Measurements from ENCODE around the gene GABBR2.

DNA sequence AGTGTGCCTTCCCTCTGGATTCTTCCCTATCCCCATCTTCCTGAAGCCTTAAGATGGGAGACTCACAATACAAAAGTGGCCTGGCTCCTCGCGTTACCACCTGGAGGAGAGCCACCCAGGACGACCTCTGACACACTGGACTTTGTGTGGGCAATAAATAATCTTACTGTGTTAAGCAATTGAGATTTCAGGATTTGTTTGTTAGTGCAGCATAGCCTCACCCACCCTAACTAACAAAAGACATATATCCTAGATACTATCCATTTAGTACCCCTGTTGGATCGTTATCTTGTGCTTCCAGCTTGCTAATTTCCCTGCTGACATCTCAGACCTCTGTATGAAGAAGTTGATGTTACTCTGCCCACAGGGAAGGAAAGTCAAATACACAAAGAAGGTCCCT lies 7.9 kb downstream of the GABBR2 start:
- TF ChIP-seq POLR2A (IDR thresholded peaks at IDR 0.05) (no peak), POLR2AphosphoS5 (IDR thresholded peaks at IDR 0.05) (no peak)
- TF ChIP-seq, protein P1, sequence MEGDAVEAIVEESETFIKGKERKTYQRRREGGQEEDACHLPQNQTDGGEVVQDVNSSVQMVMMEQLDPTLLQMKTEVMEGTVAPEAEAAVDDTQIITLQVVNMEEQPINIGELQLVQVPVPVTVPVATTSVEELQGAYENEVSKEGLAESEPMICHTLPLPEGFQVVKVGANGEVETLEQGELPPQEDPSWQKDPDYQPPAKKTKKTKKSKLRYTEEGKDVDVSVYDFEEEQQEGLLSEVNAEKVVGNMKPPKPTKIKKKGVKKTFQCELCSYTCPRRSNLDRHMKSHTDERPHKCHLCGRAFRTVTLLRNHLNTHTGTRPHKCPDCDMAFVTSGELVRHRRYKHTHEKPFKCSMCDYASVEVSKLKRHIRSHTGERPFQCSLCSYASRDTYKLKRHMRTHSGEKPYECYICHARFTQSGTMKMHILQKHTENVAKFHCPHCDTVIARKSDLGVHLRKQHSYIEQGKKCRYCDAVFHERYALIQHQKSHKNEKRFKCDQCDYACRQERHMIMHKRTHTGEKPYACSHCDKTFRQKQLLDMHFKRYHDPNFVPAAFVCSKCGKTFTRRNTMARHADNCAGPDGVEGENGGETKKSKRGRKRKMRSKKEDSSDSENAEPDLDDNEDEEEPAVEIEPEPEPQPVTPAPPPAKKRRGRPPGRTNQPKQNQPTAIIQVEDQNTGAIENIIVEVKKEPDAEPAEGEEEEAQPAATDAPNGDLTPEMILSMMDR (IDR thresholded peaks at IDR 0.05) = no peak

Measured in breast epithelium (tissue), 3 donors.